Activated CD4-positive, alpha-beta T cell treated with anti-CD3 and anti-CD28 coated beads for 4 hours (primary cell): ENCODE data around the gene ANK3.

Source experiments
- DNase-seq, 2 donors: peaks; one replicate each; pipeline ENCODE4 v3.0.0-alpha.2; 2020

ANK3 gene

GRCh38 chr10:60340973-60341372, 48.7 kb downstream of the ANK3 start:
- no peak for DNase-seq

GRCh38 chr10:60339757-60340156, 49.9 kb downstream of the ANK3 start:
- no peak for DNase-seq

- DNase-seq, result no peak
These were observed 50.9 kb downstream of the ANK3 start for GRCh38 chr10:60338786-60339185.

GRCh38 chr10:60338002-60338564, 51.6 kb downstream of the ANK3 start:
- DNase-seq, result no peak

GRCh38 chr10:60336901-60337630, 52.6 kb downstream of the ANK3 start:
- DNase-seq, result no peak

- no peak for DNase-seq
These were observed 54.0 kb downstream of the ANK3 start for GRCh38 chr10:60335708-60336107.

GRCh38 chr10:60334991-60335390, 54.7 kb downstream of the ANK3 start:
- DNase-seq, result no peak

DNA sequence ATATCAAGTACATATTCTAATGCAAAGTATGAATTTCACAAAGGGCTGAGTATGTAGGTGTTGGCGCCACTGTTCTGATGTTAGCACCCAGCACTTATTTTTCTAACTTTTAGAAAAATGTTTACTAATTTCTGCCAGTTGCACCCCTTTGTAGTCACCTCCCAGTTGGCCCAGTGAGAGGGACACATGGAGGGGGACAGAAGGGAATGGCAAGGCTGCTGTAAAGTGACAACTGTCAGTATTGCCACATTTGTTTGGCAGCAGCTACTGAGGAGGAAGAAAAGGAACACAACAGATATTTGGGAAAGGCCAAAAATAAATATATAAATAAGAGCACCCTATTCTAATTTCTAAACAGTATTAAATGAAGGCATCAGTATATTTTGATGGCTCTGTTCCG, 57.3 kb downstream of the ANK3 start:
- DNase-seq, result no peak

- DNase-seq, result no peak
These were observed 57.8 kb downstream of the ANK3 start for GRCh38 chr10:60331886-60332285.

DNA sequence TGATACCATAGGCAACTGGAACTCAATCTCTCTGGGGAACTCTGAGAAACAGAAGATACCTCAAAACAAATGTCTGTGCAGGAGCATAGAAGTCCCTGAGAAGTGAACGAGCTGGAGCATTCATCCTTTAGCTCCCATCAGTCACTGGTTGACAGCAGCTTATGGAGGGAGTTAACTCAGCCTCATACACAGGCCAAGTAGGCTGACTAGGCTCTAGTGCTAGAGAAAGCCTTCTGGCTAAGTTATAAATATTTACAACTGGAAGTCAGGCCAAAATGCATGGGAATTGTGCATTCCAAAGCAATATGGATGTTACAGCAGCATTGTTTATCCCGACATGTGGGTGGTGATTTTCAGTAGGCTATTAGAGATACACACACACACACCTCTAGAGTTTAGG, 66.5 kb downstream of the ANK3 start:
- DNase-seq, result no peak

GRCh38 chr10:60320666-60321065, 69.0 kb downstream of the ANK3 start:
- DNase-seq, result no peak

- no peak for DNase-seq
These were observed 73.6 kb downstream of the ANK3 start for GRCh38 chr10:60316029-60316428.

GRCh38 chr10:60315311-60315710, 74.4 kb downstream of the ANK3 start:
- no peak for DNase-seq

GRCh38 chr10:60314069-60314940, 75.4 kb downstream of the ANK3 start:
- DNase-seq, result no peak

- DNase-seq, result no peak
These were observed 76.1 kb downstream of the ANK3 start for GRCh38 chr10:60313589-60313952.

DNA sequence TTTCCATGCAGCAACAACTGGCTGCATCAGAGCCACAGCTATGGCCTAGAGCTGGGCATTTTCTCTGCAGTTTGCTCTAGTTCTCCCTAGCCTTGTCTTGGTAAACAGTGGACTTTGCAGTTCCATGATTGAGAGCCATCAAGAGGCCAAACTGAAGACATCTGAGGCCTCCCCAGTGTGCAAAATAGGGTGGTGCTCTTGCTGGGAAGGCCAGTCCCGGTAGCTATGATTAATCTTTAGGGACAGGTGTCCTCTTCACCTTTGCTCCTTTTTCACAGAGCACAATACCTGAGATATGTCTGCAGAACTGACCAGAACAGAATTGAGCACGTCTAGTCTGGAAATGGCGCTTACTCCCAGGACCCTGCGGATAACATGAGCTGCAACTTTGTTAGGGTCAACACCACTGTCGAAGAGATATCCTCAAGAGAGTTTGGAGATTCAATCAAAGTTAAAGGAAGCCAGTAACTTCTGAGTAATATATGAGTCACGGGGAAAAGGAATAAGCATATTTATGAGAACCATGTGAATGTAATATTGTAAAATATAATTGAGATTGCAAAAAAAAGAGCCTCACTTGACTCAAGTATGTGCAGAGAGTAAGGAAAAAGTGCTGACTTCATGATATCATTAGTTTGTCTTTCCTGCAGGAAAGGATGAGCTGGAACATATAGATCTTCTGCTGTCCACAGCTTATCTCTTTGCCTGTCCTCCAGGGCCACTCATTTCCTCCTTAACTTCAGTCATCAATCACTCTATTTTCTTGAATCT, 76.7 kb downstream of the ANK3 start:
- DNase-seq, result no peak

- no peak for DNase-seq
These were observed 77.9 kb downstream of the ANK3 start for GRCh38 chr10:60311821-60312220.

DNA sequence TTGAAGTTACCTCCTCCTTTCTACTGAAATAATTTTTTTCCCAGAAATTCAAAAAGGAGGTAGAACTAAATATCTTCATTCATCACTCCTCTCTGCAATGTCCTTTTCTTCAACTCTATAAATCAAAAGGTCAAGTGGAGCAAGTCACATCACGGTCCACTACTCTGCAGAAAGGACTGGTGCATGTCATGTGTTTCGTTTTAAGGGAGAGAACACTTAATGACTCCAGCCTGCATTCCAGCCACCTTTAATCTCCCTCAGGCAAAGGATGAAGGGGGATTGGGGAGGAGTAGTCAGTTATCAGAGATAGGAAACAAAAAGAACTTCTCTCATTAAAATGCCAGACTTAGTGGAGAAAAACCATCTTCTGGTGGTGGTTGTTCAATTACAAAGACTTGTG, 78.9 kb downstream of the ANK3 start:
- no peak for DNase-seq

- no peak for DNase-seq
These were observed 79.8 kb downstream of the ANK3 start for GRCh38 chr10:60309891-60310290.

DNA sequence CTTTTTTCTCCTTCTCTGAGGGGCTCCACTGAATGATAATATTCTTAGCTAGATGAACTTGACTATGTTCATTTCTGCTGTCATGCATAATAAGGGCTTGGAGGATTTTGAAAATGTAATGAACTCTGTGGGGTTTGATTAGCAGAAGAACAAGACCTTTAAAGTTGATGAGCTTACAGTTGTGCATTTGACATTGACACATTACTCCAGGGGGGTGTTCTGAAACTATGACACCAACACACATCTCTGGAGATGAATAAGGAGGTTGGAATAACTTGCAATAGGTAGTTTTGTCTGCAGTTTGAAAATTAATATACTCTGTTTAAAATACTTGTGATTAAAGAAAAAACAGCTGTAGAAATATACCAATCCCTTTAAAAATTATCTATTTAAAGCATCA, 80.3 kb downstream of the ANK3 start:
- DNase-seq, result no peak

- no peak for DNase-seq
These were observed 84.2 kb downstream of the ANK3 start for GRCh38 chr10:60305380-60305892.

DNA sequence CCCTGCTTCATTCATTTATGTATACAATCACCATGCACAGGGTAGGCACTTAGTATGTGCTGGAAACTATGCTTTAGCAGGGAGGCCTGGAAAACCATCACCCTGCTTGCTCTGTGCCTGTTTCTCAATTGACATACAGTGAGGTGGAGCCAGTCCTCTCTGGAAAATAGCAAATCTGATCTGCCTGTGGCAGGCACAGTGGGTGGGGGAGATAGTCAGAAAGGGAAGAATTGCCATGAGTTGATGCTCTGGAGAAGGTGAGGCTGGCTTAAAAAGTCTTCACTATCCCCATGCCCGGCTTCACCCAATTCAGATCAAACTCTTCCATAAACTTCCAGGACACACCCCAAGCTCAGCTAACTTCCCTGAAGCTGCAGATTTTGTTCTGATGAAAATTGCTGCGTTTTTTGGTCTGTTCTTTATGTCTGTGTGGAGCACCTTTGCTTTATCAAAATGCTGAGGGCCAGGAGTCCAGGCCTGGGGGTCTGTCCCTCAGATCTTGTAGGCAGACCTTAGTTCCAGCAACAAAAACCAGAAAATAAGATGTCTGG, 84.8 kb downstream of the ANK3 start:
- DNase-seq, result no peak

DNA sequence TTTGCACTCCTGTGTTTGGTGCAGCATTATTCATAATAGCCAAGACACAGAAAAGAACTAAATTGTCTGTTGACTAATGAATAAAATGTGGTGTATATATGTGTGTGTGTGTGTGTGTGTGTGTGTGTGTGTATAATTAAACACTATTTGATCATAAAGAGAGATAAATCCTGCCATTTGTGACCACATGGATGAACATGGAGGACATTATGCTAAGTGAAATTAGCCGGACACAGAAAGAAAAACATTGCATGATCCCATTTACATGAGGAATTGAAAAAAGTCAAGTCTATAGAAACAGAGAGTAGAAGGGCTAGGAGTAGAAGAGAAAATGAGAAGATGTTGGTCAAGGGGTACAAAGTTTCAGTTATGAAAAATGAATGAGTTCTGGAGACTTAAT, 85.9 kb downstream of the ANK3 start:
- DNase-seq, result no peak
